ENCODE data around the gene SERPINB6. TPM values are rescaled to one million over a fixed set of nuclear protein-coding genes. Genes with fewer than 3 reads are reported as not detected.

SERPINB6 gene
- total and polyA plus RNA-seq, 9 of the 15 experiments (the other 6 are each of a cell fraction or from before 2014, with no cell fraction given), result 86.6 to 211 (median 143) TPM

- TF ChIP-seq DACH1 (IDR thresholded peaks at IDR 0.05; ENCODE audit: partially characterized antibody), result no peak
- peak; percentile 74 for TF ChIP-seq ATF3 (IDR thresholded peaks at IDR 0.05)
- 0 out of 2 replicates have a peak, but pooled peaks have one; percentile 7 for TF ChIP-seq ATF3 (CRISPR knock-in tag; conservative IDR thresholded peaks at IDR 0.05)
- no peak for TF ChIP-seq PTBP1 (IDR thresholded peaks at IDR 0.05; ENCODE audit: low read depth, low read length)
- TF ChIP-seq ZNF253 (CRISPR knock-in tag; conservative IDR thresholded peaks at IDR 0.05), result no peak
- no peak for TF ChIP-seq ZNF431 (CRISPR knock-in tag; IDR thresholded peaks at IDR 0.05)
- TF ChIP-seq SOX6 (IDR thresholded peaks at IDR 0.05), result peak; percentile 73; the same call in 1 of the 2 replicates
- TF ChIP-seq MITF (IDR thresholded peaks at IDR 0.05), result 0 out of 2 replicates have a peak, but pooled peaks have one; percentile 8
- TF ChIP-seq NFE2L1 (tag; IDR thresholded peaks at IDR 0.05; ENCODE audit: borderline replicate concordance, low read depth), result no peak
- TF ChIP-seq THRA (IDR thresholded peaks at IDR 0.05), result no peak
- TF ChIP-seq CREB1 (IDR thresholded peaks at IDR 0.05), result 0 out of 2 replicates have a peak, but pooled peaks have one; percentile 9
- peak; percentile 32; the same call in 1 of the 2 replicates for TF ChIP-seq CREB1 (CRISPR knock-in tag; IDR thresholded peaks at IDR 0.05)
- no peak; the same call in 1 of the 2 replicates for TF ChIP-seq KDM2B (CRISPR knock-in tag; IDR thresholded peaks at IDR 0.05)
- 0 out of 2 replicates have a peak, but pooled peaks have one; percentile 22 for TF ChIP-seq CBFA2T3 (IDR thresholded peaks at IDR 0.05)
- no peak for TF ChIP-seq DNMT1 (IDR thresholded peaks at IDR 0.05)
- no peak for TF ChIP-seq ELK3 (CRISPR knock-in tag; IDR thresholded peaks at IDR 0.05)
- no peak; the same call in 1 of the 2 replicates for TF ChIP-seq DDX20 (tag; IDR thresholded peaks at IDR 0.05; ENCODE audit: low read depth)
- no peak for TF ChIP-seq ZNF165 (CRISPR knock-in tag; IDR thresholded peaks at IDR 0.05; ENCODE audit: borderline replicate concordance)
- TF ChIP-seq ZBTB1 (CRISPR knock-in tag; IDR thresholded peaks at IDR 0.05; ENCODE audit: borderline replicate concordance, low read depth), result peak; percentile 15; the same call in 1 of the 2 replicates
- no peak for TF ChIP-seq TFE3 (CRISPR knock-in tag; IDR thresholded peaks at IDR 0.05)
- TF ChIP-seq TAF1 (IDR thresholded peaks at IDR 0.05; ENCODE audit: control insufficient read depth, extremely low read depth, insufficient read depth, low read length, severe bottlenecking), result peak; percentile 91
- no peak for TF ChIP-seq ZNF384 (IDR thresholded peaks at IDR 0.05; ENCODE audit: low read depth, low read length)
Measured at GRCh38 chr6:2989332-2990247, 18.2 kb upstream of the SERPINB6 start (continued).

All from K562 (cell line).